Natural killer cell (primary cell): ENCODE measurements around the gene HBEGF. TPM values are rescaled to one million over a fixed set of nuclear protein-coding genes. Genes with fewer than 3 reads are reported as not detected.

Experiments used
- ATAC-seq, 3 donors: fragments of 150-1000 bp in 2 of 3; fragments of 200-7000 bp in 1 of 3; cut with Tn5 transposase; 1 replicate in 1 of 3; 2 replicates in 2 of 3; pipeline ENCODE4 v1.10.0; 2021; ENCODE audit warnings: mild to moderate bottlenecking in 2 of 3, moderate library complexity in 2 of 3
- DNase-seq, 2 donors: peaks; one replicate each; pipeline versions ENCODE4 v3.0.0 to v3.0.0-alpha.2; 2013 to 2021; ENCODE audit warnings: mixed read lengths in 1 of 2
- H3K27ac ChIP-seq: one replicate; pipeline ENCODE4 v1.5.1; 2013; ENCODE audit warnings: mild to moderate bottlenecking, low read length
- H3K27me3 ChIP-seq: one replicate; pipeline ENCODE4 v1.6.1; 2013; ENCODE audit warnings: low read length; ENCODE audit not compliant: control insufficient read depth, insufficient read depth
- H3K36me3 ChIP-seq: one replicate; pipeline ENCODE4 v1.6.1; 2013; ENCODE audit warnings: low read length; ENCODE audit not compliant: control insufficient read depth, insufficient read depth
- H3K4me1 ChIP-seq: one replicate; pipeline ENCODE4 v1.6.1; 2013; ENCODE audit warnings: low read length; ENCODE audit not compliant: control insufficient read depth, insufficient read depth
- H3K4me3 ChIP-seq: one replicate; pipeline ENCODE4 v1.5.1; 2013; ENCODE audit warnings: low read length
- H3K9me3 ChIP-seq: one replicate; pipeline ENCODE4 v1.6.1; 2013; ENCODE audit warnings: low read length; ENCODE audit not compliant: control insufficient read depth, insufficient read depth
- H3K27ac Mint-ChIP-seq, 2 donors: one replicate each; pipeline ENCODE4 v1.8.0; 2022; ENCODE audit warnings: mild to moderate bottlenecking in 2 of 2, mixed read lengths in 2 of 2, moderate library complexity in 1 of 2
- H3K27me3 Mint-ChIP-seq, 2 donors: one replicate each; pipeline ENCODE4 v1.8.0; 2022; ENCODE audit warnings: low read depth in 2 of 2, mixed read lengths in 2 of 2
- H3K36me3 Mint-ChIP-seq: one replicate; pipeline ENCODE4 v1.8.0; 2022; ENCODE audit warnings: mixed read lengths
- H3K4me1 Mint-ChIP-seq, 2 donors: one replicate each; pipeline ENCODE4 v1.8.0; 2022; ENCODE audit warnings: mixed read lengths in 2 of 2
- H3K4me3 Mint-ChIP-seq: one replicate; pipeline ENCODE4 v1.8.0; 2022; ENCODE audit warnings: mild to moderate bottlenecking, moderate library complexity, mixed read lengths
- H3K9me3 Mint-ChIP-seq, 2 donors: one replicate each; pipeline ENCODE4 v1.8.0; 2022; ENCODE audit warnings: mixed read lengths in 2 of 2
- WGBS: methylation state at CpG from one replicate; pipeline ENCODE4 v1.1.7; 2013; ENCODE audit warnings: missing lambda C conversion rate; ENCODE audit not compliant: insufficient coverage; 5-methylcytosine and 5-hydroxymethylcytosine counted together
- intact Hi-C: fragments of 100-400 bp; cut with micrococcal nuclease; formaldehyde crosslinking; loops from one replicate; pipeline ENCODE4 v1.14.2; 2022
- total RNA-seq, 4 donors: library from RNA; stranded (reverse); fragments of 120-200 nt in 1 of 4; gene quantifications; one replicate each; pipeline versions ENCODE4 v1.2.3 to v1.2.4, GENCODE V29; 2013 to 2022
- TF ChIP-seq, protein P1 (sequence below): fragments of 200-600 bp; IDR thresholded peaks from one replicate; pipeline ENCODE4 v1.8.0; 2022; ENCODE audit warnings: antibody characterized with exemption

Gene HBEGF
- total RNA-seq, 3 donors from 2014 or later (not counting 1 experiment from before 2014, with no cell fraction given), result 5.1 to 9.9 (median 7.8) TPM

DNA sequence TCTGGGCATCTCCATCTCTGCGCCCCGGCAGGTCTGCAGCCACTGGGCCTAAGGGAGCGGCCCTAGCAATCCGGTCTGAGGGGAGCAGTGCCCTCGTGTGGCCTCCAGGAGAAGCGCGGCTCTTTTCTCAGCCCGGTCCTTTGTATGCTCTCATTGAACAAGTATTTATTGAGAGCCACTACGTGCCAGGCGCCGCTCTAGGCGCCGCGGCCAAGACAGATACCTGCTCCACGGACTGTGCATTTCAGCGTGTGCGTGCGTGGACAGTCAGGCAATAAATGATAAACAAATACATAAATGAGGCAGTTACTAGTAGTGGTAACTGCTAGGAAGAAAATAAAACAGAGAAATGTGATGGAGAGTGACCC, 11.3 kb upstream of the HBEGF start:
- ATAC-seq (peak; percentile 94 to 100 (median 99)), DNase-seq (peak; percentile 57 to 86)
- Histone ChIP-seq H3K4me1 (peaks cover 19% of the 10 kb centered on the region), H3K9me3 (no peaks in the 10 kb centered on the region), H3K4me3 (no peak overlapping the region), H3K27me3 (no peaks in the 10 kb centered on the region), H3K27ac (no peak overlapping the region), H3K36me3 (no peaks in the 10 kb centered on the region)
- Mint-ChIP-seq H3K4me3 (peak overlapping the region; percentile 83), H3K36me3 (no peaks in the 10 kb centered on the region), H3K4me1 (peaks cover 7 to 8% of the 10 kb centered on the region in 2 donors), H3K27ac (peak overlapping the region in 1 of 2 donors; percentile 4), H3K27me3 (peaks cover 6% of the 10 kb centered on the region in 2 donors), H3K9me3 (no peaks in the 10 kb centered on the region)
- under 1% methylated on average over 18 of the region's 18 CpGs for WGBS
- intact Hi-C loops, result no loop called here
- TF ChIP-seq, protein P1, sequence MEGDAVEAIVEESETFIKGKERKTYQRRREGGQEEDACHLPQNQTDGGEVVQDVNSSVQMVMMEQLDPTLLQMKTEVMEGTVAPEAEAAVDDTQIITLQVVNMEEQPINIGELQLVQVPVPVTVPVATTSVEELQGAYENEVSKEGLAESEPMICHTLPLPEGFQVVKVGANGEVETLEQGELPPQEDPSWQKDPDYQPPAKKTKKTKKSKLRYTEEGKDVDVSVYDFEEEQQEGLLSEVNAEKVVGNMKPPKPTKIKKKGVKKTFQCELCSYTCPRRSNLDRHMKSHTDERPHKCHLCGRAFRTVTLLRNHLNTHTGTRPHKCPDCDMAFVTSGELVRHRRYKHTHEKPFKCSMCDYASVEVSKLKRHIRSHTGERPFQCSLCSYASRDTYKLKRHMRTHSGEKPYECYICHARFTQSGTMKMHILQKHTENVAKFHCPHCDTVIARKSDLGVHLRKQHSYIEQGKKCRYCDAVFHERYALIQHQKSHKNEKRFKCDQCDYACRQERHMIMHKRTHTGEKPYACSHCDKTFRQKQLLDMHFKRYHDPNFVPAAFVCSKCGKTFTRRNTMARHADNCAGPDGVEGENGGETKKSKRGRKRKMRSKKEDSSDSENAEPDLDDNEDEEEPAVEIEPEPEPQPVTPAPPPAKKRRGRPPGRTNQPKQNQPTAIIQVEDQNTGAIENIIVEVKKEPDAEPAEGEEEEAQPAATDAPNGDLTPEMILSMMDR, result peak; percentile 84

DNA sequence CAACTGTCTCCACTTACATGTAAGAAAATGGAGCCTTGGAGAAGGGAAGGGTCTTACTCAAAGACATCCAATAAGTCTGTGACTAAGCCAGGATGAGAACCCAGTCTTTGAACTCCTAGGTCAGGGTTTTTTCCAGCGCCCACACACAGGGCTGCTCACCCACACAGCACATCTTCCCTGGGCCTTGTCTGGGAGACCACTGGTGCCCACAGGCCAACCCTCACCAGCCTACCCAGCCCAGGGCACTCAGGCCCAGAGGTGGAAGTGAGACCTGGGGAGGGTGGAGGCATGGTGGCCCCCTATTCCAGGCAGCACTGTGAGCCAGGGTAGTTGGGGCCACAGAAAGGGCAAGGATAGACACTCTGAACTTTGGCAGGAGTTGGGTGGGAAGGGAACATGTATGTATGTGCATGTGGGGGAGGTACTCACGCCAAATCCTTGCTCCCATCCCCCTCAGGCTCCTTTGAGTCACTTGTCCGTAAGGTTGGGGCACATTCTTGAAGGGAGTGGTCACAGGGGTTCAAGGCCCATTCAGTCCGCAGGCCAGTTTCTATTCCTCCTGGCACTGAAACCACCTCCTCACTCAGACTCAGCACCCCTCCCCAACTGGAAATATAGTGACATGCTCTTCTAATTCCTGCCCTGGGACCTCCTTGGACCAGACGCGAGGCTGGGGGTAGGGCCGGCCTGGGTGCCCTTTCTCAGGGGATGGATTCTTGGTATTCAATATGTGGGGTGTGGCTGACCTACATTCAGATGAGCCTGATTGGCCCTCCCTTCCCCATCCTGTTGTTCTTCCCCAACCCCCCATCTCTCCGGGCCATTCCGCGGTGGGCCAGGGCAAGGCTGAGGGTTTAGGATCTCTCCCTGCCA, 10.7 kb upstream of the HBEGF start:
- Histone ChIP-seq H3K4me1 (peaks cover 19% of the 10 kb centered on the region), H3K36me3 (no peaks in the 10 kb centered on the region), H3K27ac (no peak overlapping the region), H3K27me3 (no peaks in the 10 kb centered on the region), H3K9me3 (no peaks in the 10 kb centered on the region), H3K4me3 (no peak overlapping the region)
- ATAC-seq (no peak), DNase-seq (no peak)
- H3K27me3 Mint-ChIP-seq, result peaks cover 6% of the 10 kb centered on the region in 2 donors
- H3K9me3 Mint-ChIP-seq, result no peaks in the 10 kb centered on the region
- no peaks in the 10 kb centered on the region for H3K36me3 Mint-ChIP-seq
- H3K4me3 Mint-ChIP-seq, result peak overlapping the region; percentile 83
- TF ChIP-seq, protein P1, result no peak
- intact Hi-C loops, result no loop called here
- H3K27ac Mint-ChIP-seq, result peak overlapping the region in 1 of 2 donors; percentile 4
- 42% methylated on average over 8 of the region's 10 CpGs for WGBS
- H3K4me1 Mint-ChIP-seq, result peaks cover 7 to 8% of the 10 kb centered on the region in 2 donors

DNA sequence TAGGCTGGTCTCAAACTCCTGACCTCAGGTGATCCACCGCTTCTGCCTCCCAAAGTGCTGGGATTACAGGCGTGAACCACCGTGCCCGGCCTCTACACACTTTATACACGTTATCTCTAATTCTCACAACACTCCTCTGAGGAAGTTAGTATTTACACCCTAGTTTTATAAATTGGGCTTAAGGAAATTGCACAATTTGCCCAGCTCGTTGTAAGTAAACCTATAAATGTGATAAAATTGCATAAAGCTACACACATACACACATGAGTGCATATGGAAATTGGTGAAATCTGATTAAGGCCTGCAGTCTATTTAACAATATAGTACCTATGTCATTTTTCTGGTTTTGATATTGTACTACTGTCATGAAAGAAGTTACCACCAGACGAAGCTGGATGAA, 9.1 kb upstream of the HBEGF start:
- no peaks in the 10 kb centered on the region for H3K27me3 ChIP-seq
- Mint-ChIP-seq H3K27ac (no peak overlapping the region), H3K4me1 (peaks cover 12% of the 10 kb centered on the region in 2 donors), H3K9me3 (no peaks in the 10 kb centered on the region), H3K27me3 (peaks cover 6% of the 10 kb centered on the region in 2 donors), H3K36me3 (no peaks in the 10 kb centered on the region), H3K4me3 (no peak overlapping the region)
- 100% methylated on average over 1 of the region's 7 CpGs for WGBS
- no peak overlapping the region for H3K27ac ChIP-seq
- TF ChIP-seq, protein P1, result no peak
- H3K36me3 ChIP-seq, result no peaks in the 10 kb centered on the region
- H3K9me3 ChIP-seq, result no peaks in the 10 kb centered on the region
- DNase-seq (no peak), ATAC-seq (no peak)
- no peak overlapping the region for H3K4me3 ChIP-seq
- intact Hi-C loops, result no loop called here
- H3K4me1 ChIP-seq, result peaks cover 19% of the 10 kb centered on the region
